ENCODE results near the gene GJD3.

- TF ChIP-seq CTCF (conservative IDR thresholded peaks at IDR 0.05; ENCODE audit: low read length) = no peak
- TF ChIP-seq EZH2phosphoT487 (IDR thresholded peaks at IDR 0.05; ENCODE audit: borderline replicate concordance) = no peak
Measured at GRCh38 chr17:40351359-40352236, 12.9 kb downstream of the GJD3 start.
